HL-60 (cell line): ENCODE data around the gene HLCS.

Source experiments
- DNase-seq, 2 experiments: peaks; one replicate each; pipeline ENCODE4 v3.0.0-alpha.2; 2010 to 2020; ENCODE audit warnings: low read depth in 1 of 2, low spot score in 1 of 2
- H3K27ac ChIP-seq: fragments of 250-450 bp; sonication (Bioruptor Pico); replicated peaks from 2 replicates; pipeline ENCODE4 v1.5.1; 2020; ENCODE audit warnings: mild to moderate bottlenecking, moderate library complexity
- H3K27me3 ChIP-seq: fragments of 250-450 bp; sonication (Bioruptor Pico); 2 replicates; pipeline ENCODE4 v1.5.1; 2021; ENCODE audit warnings: mild to moderate bottlenecking, moderate library complexity; ENCODE audit not compliant: insufficient read depth, poor library complexity, severe bottlenecking
- H3K4me3 ChIP-seq: replicated peaks from 2 replicates; pipeline ENCODE4 v1.5.1; 2011; ENCODE audit warnings: mild to moderate bottlenecking, control low read depth, low read length; ENCODE audit not compliant: insufficient read depth
- GABPA ChIP-seq: IDR thresholded peaks from 2 replicates; pipeline ENCODE4 v1.6.1; 2012; ENCODE audit warnings: low read depth
- POLR2AphosphoS5 ChIP-seq: IDR thresholded peaks from 2 replicates; pipeline ENCODE4 v1.6.1; 2012; ENCODE audit warnings: low read depth
- SPI1 ChIP-seq: IDR thresholded peaks from 2 replicates; pipeline ENCODE4 v1.6.1; 2012; ENCODE audit warnings: low read depth, mild to moderate bottlenecking, borderline replicate concordance
- TF ChIP-seq, protein P1 (sequence below): IDR thresholded peaks from one replicate; pipeline ENCODE4 v1.5.1; 2011; ENCODE audit warnings: low read length, control low read depth, inconsistent platforms; ENCODE audit not compliant: insufficient read depth
- TF ChIP-seq, protein P2 (sequence below): IDR thresholded peaks from 2 replicates; pipeline ENCODE4 v1.6.1; 2012; ENCODE audit warnings: low read depth; ENCODE audit not compliant: insufficient replicate concordance

Gene HLCS

DNA sequence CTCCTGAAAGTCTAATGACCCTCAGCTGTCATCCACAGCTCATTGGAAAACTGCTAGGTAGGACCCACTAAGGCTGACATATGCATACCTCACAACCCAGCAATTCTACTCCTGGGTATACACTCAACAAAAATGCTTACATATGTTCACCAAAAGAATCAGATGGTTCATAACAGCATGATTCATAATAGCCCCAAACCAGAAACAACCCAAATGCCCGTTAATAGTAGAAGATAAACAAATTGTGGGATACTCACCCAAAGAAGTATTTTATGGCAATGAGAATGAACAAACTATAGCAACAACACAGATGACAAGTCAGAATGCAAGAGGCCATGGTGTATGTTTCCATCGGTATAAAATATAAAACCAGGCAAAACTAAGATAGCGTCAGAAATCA, 124.6 kb downstream of the HLCS start:
- H3K27ac ChIP-seq: no peak overlapping the region
- H3K4me3 ChIP-seq: no peak overlapping the region
- TF ChIP-seq, protein P1, sequence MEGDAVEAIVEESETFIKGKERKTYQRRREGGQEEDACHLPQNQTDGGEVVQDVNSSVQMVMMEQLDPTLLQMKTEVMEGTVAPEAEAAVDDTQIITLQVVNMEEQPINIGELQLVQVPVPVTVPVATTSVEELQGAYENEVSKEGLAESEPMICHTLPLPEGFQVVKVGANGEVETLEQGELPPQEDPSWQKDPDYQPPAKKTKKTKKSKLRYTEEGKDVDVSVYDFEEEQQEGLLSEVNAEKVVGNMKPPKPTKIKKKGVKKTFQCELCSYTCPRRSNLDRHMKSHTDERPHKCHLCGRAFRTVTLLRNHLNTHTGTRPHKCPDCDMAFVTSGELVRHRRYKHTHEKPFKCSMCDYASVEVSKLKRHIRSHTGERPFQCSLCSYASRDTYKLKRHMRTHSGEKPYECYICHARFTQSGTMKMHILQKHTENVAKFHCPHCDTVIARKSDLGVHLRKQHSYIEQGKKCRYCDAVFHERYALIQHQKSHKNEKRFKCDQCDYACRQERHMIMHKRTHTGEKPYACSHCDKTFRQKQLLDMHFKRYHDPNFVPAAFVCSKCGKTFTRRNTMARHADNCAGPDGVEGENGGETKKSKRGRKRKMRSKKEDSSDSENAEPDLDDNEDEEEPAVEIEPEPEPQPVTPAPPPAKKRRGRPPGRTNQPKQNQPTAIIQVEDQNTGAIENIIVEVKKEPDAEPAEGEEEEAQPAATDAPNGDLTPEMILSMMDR: no peak
- TF ChIP-seq SPI1 (no peak), POLR2AphosphoS5 (no peak), GABPA (no peak)
- TF ChIP-seq, protein P2, sequence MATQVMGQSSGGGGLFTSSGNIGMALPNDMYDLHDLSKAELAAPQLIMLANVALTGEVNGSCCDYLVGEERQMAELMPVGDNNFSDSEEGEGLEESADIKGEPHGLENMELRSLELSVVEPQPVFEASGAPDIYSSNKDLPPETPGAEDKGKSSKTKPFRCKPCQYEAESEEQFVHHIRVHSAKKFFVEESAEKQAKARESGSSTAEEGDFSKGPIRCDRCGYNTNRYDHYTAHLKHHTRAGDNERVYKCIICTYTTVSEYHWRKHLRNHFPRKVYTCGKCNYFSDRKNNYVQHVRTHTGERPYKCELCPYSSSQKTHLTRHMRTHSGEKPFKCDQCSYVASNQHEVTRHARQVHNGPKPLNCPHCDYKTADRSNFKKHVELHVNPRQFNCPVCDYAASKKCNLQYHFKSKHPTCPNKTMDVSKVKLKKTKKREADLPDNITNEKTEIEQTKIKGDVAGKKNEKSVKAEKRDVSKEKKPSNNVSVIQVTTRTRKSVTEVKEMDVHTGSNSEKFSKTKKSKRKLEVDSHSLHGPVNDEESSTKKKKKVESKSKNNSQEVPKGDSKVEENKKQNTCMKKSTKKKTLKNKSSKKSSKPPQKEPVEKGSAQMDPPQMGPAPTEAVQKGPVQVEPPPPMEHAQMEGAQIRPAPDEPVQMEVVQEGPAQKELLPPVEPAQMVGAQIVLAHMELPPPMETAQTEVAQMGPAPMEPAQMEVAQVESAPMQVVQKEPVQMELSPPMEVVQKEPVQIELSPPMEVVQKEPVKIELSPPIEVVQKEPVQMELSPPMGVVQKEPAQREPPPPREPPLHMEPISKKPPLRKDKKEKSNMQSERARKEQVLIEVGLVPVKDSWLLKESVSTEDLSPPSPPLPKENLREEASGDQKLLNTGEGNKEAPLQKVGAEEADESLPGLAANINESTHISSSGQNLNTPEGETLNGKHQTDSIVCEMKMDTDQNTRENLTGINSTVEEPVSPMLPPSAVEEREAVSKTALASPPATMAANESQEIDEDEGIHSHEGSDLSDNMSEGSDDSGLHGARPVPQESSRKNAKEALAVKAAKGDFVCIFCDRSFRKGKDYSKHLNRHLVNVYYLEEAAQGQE: no peak
- DNase-seq: no peak
- H3K27me3 ChIP-seq: no peaks in the 10 kb centered on the region

DNA sequence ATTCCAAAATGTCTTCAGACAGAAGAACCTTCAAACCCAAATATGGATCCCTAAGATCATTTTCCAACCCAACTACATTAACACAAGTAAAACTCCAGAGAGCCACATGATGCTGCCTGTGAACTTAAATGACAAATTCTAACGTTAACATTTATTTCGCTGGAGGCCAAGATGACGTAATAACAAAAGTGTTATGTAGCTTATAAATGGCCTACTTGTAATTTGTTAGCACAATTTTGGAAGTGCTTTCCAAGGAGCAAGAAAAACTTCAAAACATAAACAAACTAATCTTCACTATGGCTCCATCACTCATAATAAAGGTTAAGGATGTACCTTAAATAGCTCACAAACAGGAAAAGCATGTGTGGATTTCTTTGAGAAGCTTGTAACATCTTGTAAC, 126.7 kb downstream of the HLCS start:
- Histone ChIP-seq H3K27me3 (no peaks in the 10 kb centered on the region), H3K4me3 (no peak overlapping the region), H3K27ac (no peak overlapping the region)
- no peak for DNase-seq
- TF ChIP-seq POLR2AphosphoS5: no peak
- TF ChIP-seq, protein P2: no peak
- no peak for TF ChIP-seq SPI1
- TF ChIP-seq, protein P1: no peak
- no peak for TF ChIP-seq GABPA

DNA sequence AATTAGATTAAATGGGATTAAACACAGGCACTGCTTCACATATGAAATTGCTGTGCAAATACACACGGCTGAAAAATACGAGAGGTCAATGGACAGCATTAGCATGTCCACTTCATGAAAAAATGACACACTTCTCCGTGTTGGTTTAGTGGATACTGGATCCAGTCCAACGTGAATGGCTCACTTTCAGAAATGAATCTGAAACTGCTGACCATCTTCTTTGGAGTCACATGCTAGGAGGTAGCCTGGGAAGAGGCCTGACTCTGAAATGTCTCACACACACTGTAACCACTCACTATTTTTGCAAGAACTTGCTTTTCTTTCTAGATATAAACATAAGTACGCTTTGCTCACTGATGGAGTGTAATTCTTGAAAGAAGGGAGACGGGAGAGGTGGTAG, 127.3 kb downstream of the HLCS start:
- Histone ChIP-seq H3K27me3 (no peaks in the 10 kb centered on the region), H3K27ac (no peak overlapping the region), H3K4me3 (no peak overlapping the region)
- no peak for DNase-seq
- TF ChIP-seq POLR2AphosphoS5: no peak
- TF ChIP-seq GABPA: no peak
- TF ChIP-seq SPI1: no peak
- TF ChIP-seq, protein P1: no peak
- TF ChIP-seq, protein P2: no peak
